Keratinocyte (primary cell): ENCODE measurements around the gene CSH2. TPM values are rescaled to one million over a fixed set of nuclear protein-coding genes. Genes with fewer than 3 reads are reported as not detected.
"Not testable (repeated sequence)": the region's sequence is repeated elsewhere in the genome, so short reads cannot be mapped to it uniquely, and the experiment has no call there.

ENCODE experiments used
- DNase-seq: peaks from one replicate; pipeline ENCODE4 v3.0.0-alpha.2; 2011; ENCODE audit warnings: low read depth, missing footprints, low spot score
- FAIRE-seq: peaks from 2 replicates; lab custom pipeline; 2011; peaks lifted over from hg19 to GRCh38; lab: Jason Lieb, UNC
- H2AFZ ChIP-seq: 2 replicates; pipeline ENCODE4 v1.6.0; 2012; ENCODE audit warnings: low read length, control low read depth, inconsistent platforms; ENCODE audit not compliant: control insufficient read depth
- H3K27ac ChIP-seq: 2 replicates; pipeline ENCODE4 v1.5.1; 2011; ENCODE audit warnings: low read length; ENCODE audit not compliant: control insufficient read depth, insufficient read depth
- H3K27me3 ChIP-seq: 3 replicates; pipeline ENCODE4 v1.6.0; 2011; ENCODE audit warnings: low read length; ENCODE audit not compliant: control insufficient read depth, insufficient read depth; ENCODE audit errors: extremely low read depth
- H3K36me3 ChIP-seq, 2 experiments: 2 replicates in 1 of 2; 3 replicates in 1 of 2; pipeline ENCODE4 v1.5.1; 2011; ENCODE audit warnings: low read length in 2 of 2, mild to moderate bottlenecking in 1 of 2; ENCODE audit not compliant: control insufficient read depth in 2 of 2, insufficient read depth in 2 of 2; ENCODE audit errors: extremely low read depth in 1 of 2
- H3K4me1 ChIP-seq: 3 replicates; pipeline ENCODE4 v1.5.1; 2011; ENCODE audit warnings: low read length; ENCODE audit not compliant: control insufficient read depth, insufficient read depth; ENCODE audit errors: extremely low read depth
- H3K4me2 ChIP-seq: 3 replicates; pipeline ENCODE4 v1.6.0; 2011; ENCODE audit warnings: low read depth, low read length; ENCODE audit not compliant: control insufficient read depth, insufficient read depth; ENCODE audit errors: extremely low read depth
- H3K4me3 ChIP-seq, 3 experiments: fragments of 200-600 bp in 1 of 3; sonication (generic) in 1 of 3; 2 replicates in 2 of 3; 3 replicates in 1 of 3; pipeline ENCODE4 v1.5.1; 2011 to 2016; ENCODE audit warnings: low read length in 3 of 3, mild to moderate bottlenecking in 3 of 3, control low read depth in 2 of 3, inconsistent platforms in 1 of 3, low read depth in 1 of 3, mixed read lengths in 1 of 3, mixed run types in 1 of 3, moderate library complexity in 1 of 3; ENCODE audit not compliant: control insufficient read depth in 2 of 3, insufficient read depth in 2 of 3; ENCODE audit errors: extremely low read depth in 1 of 3
- H3K79me2 ChIP-seq: 2 replicates; pipeline ENCODE4 v1.6.0; 2012; ENCODE audit warnings: low read length; ENCODE audit not compliant: control insufficient read depth, insufficient read depth
- H3K9ac ChIP-seq: 3 replicates; pipeline ENCODE4 v1.6.0; 2011; ENCODE audit warnings: low read length; ENCODE audit not compliant: control insufficient read depth, insufficient read depth; ENCODE audit errors: extremely low read depth
- H3K9me1 ChIP-seq: 3 replicates; pipeline ENCODE4 v1.6.0; 2011; ENCODE audit warnings: low read length; ENCODE audit not compliant: control insufficient read depth, insufficient read depth; ENCODE audit errors: extremely low read depth
- H3K9me3 ChIP-seq: 2 replicates; pipeline ENCODE4 v1.5.1; 2012; ENCODE audit warnings: low read depth, low read length; ENCODE audit not compliant: control insufficient read depth
- H4K20me1 ChIP-seq: 3 replicates; pipeline ENCODE4 v1.6.0; 2011; ENCODE audit warnings: low read length; ENCODE audit not compliant: control insufficient read depth, insufficient read depth; ENCODE audit errors: extremely low read depth
- CTCF ChIP-seq, 3 experiments: IDR thresholded peaks in 1 of 3; conservative IDR thresholded peaks in 1 of 3; optimal IDR thresholded peaks in 1 of 3; 2 replicates in 2 of 3; 3 replicates in 1 of 3; pipeline versions ENCODE3 to v1.5.1; 2011; ENCODE audit warnings: low read length in 3 of 3, mild to moderate bottlenecking in 3 of 3, moderate library complexity in 2 of 3, control low read depth in 1 of 3, inconsistent platforms in 1 of 3; ENCODE audit not compliant: insufficient read depth in 2 of 3; ENCODE audit errors: extremely low read depth in 1 of 3
- EZH2 ChIP-seq: IDR thresholded peaks from one replicate; pipeline ENCODE4 v1.6.1; 2012; ENCODE audit warnings: inconsistent platforms, mild to moderate bottlenecking, low read length, moderate library complexity
- dilution Hi-C: fragments of 300-500 bp; cut with MboI; formaldehyde crosslinking; loops from one replicate; pipeline ENCODE4 v1.7.0; 2020; ENCODE audit warnings: low sequenced_read_pairs; ENCODE audit not compliant: extremely low pct_ligation_motif_present
- polyA plus RNA-seq, 5 experiments: library from polyadenylated mRNA; depleted of rRNA in 3 of 5; stranded (reverse) in 3 of 5; stranded (forward) in 1 of 5; unstranded in 1 of 5; fragments of >200 nt; gene quantifications; 1 replicate in 1 of 5; 2 replicates in 3 of 5; 3 replicates in 1 of 5; pipeline versions ENCODE4 v1.2.1 to v1.2.3, GENCODE V29; 2011 to 2012; ENCODE audit warnings: missing spikeins in 2 of 5, low read depth in 1 of 5, low replicate concordance in 1 of 5

Gene CSH2
- polyA plus RNA-seq, 1 donor (not counting 4 experiments of a cell fraction or from before 2014, with no cell fraction given): not detected

DNA sequence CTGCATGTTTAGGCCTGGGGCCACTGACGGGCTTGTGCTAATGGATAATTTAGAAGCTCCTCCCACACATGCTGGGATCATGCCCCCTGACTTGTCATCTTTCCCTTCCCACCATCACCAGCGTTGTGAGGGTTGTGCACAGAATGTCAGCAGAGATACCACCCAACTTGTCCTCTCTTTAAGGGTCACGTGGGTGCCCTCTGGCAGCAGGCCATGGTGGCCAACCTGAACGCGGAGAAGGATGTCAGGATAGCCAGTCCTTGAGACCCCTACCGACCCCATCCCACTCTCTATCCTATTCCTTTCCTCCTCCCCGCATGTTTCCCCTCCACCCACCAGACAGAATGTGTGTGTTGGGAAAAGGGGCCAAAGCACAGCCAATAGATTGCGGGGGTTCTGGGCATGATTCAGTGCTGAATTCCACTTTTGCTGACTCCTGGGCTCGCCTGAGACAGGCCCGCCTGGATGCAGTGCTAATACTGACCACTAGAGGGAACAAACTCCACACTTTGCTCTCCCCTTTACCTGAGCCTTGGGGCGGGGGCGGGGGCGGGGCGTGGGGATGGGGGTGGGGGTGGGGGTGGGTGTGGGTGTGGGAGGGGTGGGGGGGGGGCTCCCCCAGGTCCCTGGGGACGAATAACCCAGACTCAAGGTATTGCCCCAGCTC is 8.6 kb upstream of the CSH2 start, which contains the start of gene GH2:
GH2 (minus strand) TSS at position 10 of the 667 bp plus-strand sequence. CDS start 143 bp downstream, outside the sequence.
- H3K4me2 ChIP-seq: no peak within 1 kb of the TSS

DNA sequence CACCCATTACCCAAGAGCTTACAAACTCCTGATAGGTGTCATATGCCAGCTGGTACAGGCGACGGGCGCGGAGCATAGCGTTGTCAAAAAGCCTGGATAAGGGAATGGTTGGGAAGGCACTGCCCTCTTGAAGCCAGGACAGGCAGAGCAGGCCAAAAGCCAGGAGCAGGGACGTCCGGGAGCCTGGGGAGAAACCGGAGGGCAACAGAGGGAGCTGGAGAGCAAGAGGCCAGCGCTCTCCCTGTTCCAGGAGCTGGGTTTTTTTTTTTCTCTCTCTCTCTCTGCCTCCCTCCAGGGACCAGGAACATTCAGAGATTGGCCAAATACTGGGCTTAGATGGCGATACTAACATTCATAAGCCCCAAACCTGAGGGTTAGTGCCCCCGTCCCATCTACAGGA is 7.9 kb upstream of the CSH2 start:
- DNase-seq, H3K4me3 ChIP-seq, H3K9me3 ChIP-seq, H3K4me1 ChIP-seq, H3K36me3 ChIP-seq, H3K9ac ChIP-seq, H3K9me1 ChIP-seq, H3K4me2 ChIP-seq, H3K79me2 ChIP-seq, dilution Hi-C loops, FAIRE-seq, H4K20me1 ChIP-seq, H2AFZ ChIP-seq, H3K27ac ChIP-seq, H3K27me3 ChIP-seq: not testable (repeated sequence)

More for the DNA sequence above, 8.6 kb upstream of the CSH2 start, which contains the start of gene GH2:
- FAIRE-seq (no peak), DNase-seq (no peak)
- H4K20me1 ChIP-seq: no peaks in the 10 kb centered on the region
- dilution Hi-C loops: no loop called here
- TF ChIP-seq CTCF (optimal IDR thresholded peaks at IDR 0.05 in 1 of 3, IDR thresholded peaks at IDR 0.05 in 1 of 3, conservative IDR thresholded peaks at IDR 0.05 in 1 of 3; ENCODE audit: extremely low read depth in 1 of 3, insufficient read depth in 2 of 3, low read length in 3 of 3): peak; percentile 67 to 80 (median 78)
- no peak for TF ChIP-seq EZH2
- H3K27ac ChIP-seq: no peak within 1 kb of the TSS
- no peaks in the 10 kb centered on the region for H3K27me3 ChIP-seq
- H3K79me2 ChIP-seq: no peaks in the 10 kb centered on the region
- H3K4me1 ChIP-seq: no peaks in the 10 kb centered on the region
- H2AFZ ChIP-seq: no peak within 1 kb of the TSS
- H3K36me3 ChIP-seq: no peaks in the 10 kb centered on the region
- H3K9me1 ChIP-seq: no peaks in the 10 kb centered on the region
- no peak within 1 kb of the TSS for H3K4me3 ChIP-seq
- H3K9ac ChIP-seq: no peak within 1 kb of the TSS
- no peaks in the 10 kb centered on the region for H3K9me3 ChIP-seq
